GM21737 (cell line): Measurements from ENCODE around the gene VSTM5.
"Not testable (repeated sequence)": the region's sequence is repeated elsewhere in the genome, so short reads cannot be mapped to it uniquely, and the experiment has no call there.

Experiments used
- ATAC-seq: cut with Tn5 transposase; IDR thresholded peaks from one replicate; pipeline ENCODE4 v1.9.1; 2021; ENCODE audit warnings: mild to moderate bottlenecking, moderate library complexity; ENCODE audit not compliant: unreplicated experiment

VSTM5 gene, protein sequence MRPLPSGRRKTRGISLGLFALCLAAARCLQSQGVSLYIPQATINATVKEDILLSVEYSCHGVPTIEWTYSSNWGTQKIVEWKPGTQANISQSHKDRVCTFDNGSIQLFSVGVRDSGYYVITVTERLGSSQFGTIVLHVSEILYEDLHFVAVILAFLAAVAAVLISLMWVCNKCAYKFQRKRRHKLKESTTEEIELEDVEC

DNA sequence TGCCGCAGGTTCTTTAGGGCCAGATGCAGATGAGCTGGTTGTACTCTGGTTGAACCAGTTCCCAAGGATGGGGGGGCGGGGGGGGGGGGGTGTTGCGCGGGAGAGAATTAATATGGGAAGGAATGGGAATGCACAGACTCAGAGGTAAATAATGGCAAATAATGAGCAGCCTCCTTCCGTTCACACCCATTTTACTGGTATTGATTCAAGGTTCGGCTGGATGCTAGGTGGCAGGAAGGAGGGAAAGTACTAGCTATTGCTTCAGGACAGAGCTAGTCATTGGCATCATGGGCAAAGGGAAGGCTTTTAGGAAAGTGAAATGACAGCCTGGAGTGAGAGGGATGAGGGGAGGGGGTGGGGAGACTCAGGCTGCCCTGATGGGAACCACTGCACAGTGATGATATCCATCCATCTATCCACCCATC, at the start of gene VSTM5:
VSTM5 (minus strand) TSS at position 25 of the 425 bp plus-strand sequence. CDS start 116 bp downstream, outside the sequence.
- ATAC-seq: no peak

GRCh38 chr11:93895106-93895862, 44.9 kb upstream of the VSTM5 start:
- ATAC-seq: no peak

DNA sequence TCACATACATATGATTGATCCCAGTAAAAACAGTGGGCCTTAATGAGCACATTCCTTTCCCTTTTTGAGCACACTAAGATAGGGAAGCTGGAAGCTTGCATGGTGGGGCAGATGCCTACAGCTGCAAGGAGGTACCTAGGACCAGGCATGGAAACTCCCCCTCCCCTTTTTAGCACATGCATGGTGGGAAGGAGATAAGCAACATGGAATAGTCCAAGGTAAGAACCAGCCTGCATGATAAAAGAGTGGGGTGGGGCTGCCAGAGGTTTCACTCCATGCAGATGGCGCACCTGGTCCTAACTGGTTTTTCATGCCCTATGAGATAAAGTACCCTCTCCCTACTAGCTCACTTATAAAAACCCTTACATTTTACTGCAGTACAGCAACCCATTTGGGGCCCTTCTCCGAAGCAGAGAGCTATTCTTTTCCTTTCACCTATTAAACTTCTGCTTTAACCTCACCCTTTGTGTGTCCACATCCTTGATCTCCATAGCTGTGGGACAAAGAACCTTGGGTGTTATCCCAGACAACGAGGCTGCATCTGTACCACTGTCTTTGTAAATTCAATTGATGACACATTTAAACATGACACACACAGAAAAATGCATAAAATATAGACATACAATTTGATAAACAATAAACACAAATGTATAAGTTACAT, 40.1 kb upstream of the VSTM5 start:
- ATAC-seq: no peak

DNA sequence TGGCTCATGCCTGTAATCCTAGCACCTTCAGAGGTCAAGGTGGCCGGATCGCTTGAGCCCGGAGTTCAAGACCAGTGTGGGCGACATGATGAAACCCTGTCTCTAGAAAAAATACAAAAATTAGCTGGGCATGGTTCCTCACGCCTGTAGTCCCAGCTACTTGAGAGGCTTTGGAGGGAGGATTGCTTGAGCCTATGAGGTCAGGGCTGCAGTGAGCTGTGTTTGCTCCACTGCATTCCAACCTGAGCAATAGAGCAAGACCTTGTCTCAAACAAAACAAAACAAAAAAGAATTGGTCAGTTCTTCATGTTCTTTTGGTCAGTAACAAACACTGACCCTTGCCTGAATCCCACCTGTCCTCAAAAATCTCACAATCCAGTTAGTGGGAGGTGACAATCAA, 36.7 kb upstream of the VSTM5 start:
- ATAC-seq: no peak

- ATAC-seq: not testable (repeated sequence)
Observed at GRCh38 chr11:93879114-93879513, 28.7 kb upstream of the VSTM5 start.

GRCh38 chr11:93875637-93876036, 25.2 kb upstream of the VSTM5 start:
- ATAC-seq: no peak

DNA sequence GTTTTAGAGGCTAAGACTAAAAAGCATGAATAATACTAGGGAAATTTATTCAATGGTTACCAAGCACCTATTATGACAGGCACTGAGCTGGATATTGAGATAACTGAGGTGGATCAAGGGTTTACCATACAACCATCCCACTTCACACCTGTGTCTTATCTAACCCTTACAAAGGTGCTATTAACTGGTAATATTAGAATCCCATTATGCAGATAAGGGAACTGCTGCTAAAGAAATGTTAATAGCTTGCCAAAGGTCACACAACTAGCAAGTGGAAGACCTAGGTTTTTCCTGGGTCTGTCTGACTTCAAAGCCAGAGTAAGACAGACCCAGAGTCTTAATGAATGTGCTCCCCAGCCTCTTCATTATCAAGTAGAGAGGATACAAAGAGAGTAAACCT, 21.1 kb upstream of the VSTM5 start:
- ATAC-seq: no peak

GRCh38 chr11:93870616-93871015, 20.2 kb upstream of the VSTM5 start:
- no peak for ATAC-seq

- no peak for ATAC-seq
Observed at GRCh38 chr11:93869830-93870229, 19.4 kb upstream of the VSTM5 start.

- not testable (repeated sequence) for ATAC-seq
Observed at GRCh38 chr11:93868404-93868803, 18.0 kb upstream of the VSTM5 start.

- no peak for ATAC-seq
Observed at GRCh38 chr11:93861808-93862207, 11.4 kb upstream of the VSTM5 start.

- no peak for ATAC-seq
Observed at GRCh38 chr11:93858121-93858775, 7.8 kb upstream of the VSTM5 start.

GRCh38 chr11:93857413-93858120, 7.1 kb upstream of the VSTM5 start:
- ATAC-seq: no peak

DNA sequence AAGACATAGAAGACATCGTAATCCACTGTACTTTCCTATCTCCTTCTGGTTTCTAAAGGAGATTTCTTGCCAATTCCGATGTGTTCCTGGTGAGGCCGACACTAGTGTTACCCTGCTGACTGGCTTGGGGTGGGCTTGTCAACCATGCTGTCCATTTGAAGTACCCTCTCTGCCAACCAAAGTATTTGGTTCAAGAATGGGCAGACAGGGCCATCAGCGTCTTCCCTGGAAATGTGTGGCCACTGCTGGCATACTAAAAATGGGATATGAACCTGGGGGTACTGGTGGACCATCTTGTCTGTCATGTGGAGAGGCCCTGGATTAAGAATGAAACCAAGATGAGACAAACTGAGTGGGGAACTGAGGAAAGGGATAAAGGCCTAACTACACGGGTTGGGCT, 1.8 kb upstream of the VSTM5 start:
- ATAC-seq: no peak

- no peak for ATAC-seq
Observed at GRCh38 chr11:93849751-93850593, 446 bp downstream of the VSTM5 start.

DNA sequence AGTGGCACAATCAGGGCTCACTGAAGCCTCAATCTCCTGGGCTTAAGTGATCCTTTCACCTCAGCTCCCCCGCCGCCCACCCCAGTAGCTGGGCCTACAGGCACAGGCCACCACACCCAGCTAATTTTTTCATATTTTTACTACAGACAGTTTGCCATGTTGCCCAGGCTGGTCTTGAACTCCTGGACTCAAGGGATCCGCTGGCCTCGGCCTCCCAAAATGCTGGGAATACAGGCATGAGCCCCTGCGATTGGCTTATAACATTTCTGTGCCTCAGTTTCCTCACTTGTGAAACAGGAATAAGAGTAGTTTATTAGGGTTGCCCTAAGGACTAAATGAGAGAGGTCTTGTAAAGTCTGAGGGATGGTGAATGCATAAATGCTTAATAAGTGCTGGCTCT, 1.2 kb downstream of the VSTM5 start:
- no peak for ATAC-seq

DNA sequence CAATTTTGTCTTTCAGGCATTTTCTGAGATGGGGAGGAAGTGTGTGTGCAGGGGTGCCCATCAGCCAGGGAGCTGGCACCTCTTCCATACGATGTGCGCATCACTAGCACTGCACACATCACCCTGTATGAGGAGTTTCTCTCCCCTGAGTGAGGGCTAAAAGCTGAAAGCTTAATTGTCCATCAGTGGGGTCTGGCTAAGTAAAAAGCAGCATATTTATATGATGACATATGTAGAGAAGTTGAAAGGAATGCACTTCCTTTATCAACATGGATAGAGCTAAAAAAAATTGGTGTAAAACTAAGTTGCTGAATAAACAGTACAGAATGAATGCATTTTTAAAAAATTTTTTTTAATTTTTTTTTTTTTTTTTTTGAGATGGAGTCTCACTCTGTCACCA, 4.0 kb downstream of the VSTM5 start:
- no peak for ATAC-seq

DNA sequence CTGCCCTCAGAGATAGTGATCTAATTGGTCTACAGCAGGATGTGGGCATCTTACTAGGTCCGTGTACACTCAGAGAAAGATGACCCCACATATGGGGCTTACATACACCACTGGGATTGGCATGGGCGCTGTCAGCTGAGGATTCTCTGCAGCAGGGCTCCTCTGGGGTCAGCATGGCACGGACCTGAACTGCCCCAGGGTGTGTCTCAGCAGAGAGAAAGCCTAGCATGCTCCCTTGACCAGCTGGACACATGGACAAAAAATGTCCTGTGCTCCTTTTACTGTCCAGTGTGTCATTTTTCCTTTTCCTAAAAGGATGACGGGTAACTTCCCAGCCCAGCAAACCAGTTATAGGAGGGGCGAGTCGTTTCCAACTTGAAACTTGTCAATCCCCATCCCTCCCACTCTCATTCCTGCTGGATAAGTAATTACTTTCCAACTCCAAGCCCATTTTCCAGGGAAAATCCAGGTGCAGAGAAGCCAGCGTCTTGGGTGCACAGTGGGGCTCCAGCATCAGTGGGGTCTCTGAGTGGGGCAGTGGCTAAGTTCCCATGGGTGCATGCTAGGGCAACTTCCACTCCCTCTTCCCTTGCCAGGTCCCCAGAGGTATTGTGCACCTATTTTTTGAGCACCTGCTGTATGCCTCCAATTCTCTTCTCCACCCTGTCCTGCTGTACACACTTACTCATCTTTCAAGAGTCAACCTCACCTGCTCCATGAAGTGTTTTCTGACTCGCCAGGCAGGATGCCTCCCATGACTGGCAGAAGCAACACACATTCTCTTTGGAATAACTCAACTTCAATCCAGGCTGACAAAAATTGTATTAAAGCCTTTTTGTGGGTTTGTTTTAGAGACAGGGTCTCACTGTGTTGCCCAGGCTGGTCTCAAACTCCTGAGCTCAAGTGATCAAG, 5.0 kb downstream of the VSTM5 start:
- no peak for ATAC-seq

DNA sequence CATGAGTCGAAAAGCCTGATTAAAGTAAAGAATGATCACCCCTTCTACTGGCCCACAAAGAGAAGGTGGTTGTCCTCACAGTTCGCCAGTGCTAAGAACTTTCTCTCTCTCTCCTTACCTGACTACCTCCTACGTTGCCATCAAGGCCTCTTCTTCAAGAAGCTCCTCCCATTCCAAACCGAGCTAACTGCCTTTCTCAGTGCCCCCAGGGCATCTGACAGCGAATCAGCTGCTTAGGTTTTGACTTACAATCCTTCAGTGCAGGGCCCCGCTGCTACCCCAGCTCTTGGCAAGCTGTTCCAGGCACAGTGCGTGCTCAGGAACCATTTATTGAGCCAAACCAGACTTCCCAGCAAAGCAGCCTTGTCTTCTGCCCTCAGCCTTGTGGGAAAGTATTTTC, 5.8 kb downstream of the VSTM5 start:
- ATAC-seq: no peak
